Measurements from ENCODE around the gene ADAMTS9. TPM values are rescaled to one million over a fixed set of nuclear protein-coding genes. Genes with fewer than 3 reads are reported as not detected.

The ADAMTS9 gene
- total RNA-seq, 1 experiment from 2014 or later = 6.9 TPM

DNA sequence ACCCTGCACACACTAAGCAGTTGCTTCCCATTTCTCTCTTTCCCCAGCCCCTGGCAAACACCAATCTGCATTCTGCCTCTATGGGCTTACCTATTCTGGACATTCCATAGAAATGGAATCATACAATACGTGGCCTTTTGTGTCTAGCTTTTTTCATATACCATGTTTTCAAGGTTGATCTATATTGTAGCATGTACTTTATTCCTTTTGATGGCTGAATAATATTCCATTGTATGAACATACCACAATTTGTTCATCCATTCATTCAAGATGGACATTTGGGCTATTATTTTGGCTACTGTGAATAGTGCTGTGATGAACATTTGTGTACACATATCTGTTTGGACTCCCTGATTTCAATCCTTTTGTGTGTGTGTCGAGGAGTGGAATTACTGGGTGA is 18.1 kb upstream of the ADAMTS9 start:
- no peaks in the 10 kb centered on the region for H3K9me3 ChIP-seq (replicated peaks)
- no peaks in the 10 kb centered on the region for H3K36me3 ChIP-seq
- H3K27ac ChIP-seq = no peak overlapping the region
- H3K4me3 ChIP-seq = no peak overlapping the region
- no peaks in the 10 kb centered on the region for H3K27me3 ChIP-seq
- H3K4me1 ChIP-seq = no peaks in the 10 kb centered on the region
- no peak for DNase-seq

DNA sequence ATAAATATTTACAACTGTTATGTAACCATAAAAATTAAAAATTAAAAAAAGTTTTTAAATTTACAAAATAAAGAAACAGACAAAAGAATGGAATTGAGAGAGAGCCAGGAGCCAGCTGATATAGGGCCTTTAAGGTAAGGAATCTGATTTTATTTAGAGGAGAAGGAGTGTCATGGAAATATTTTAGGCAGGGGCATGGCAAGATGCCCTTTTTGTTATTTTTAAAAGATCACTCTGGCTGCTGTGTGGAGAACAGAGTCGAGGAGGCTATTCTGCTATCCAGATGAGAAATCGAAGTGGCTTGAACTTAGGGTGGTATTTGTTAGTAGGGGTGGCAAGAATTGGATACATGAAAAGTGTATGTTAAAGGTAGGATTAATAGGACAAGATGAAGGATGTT is 9.1 kb upstream of the ADAMTS9 start:
- no peaks in the 10 kb centered on the region for H3K4me1 ChIP-seq

DNA sequence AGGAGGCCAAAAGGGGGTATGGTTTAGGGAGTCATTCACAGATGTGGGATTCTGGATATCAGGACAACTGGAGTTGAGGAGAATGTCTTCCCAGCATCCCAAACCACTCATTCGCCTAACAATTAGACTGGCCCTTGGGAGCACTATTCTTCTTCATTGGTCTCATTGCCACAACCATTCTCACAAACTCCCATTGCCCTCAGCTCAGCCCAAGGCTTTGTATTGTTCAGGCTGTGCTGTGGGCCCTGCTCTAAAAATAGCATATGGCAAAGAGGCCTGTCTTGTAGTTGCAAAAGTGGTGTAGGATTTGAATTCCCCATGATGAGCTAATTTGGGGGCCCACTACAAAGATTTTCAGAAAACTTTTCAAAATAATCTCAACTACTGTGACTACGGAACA is 6.3 kb upstream of the ADAMTS9 start:
- H3K27ac ChIP-seq = no peak overlapping the region
- no peaks in the 10 kb centered on the region for H3K9me3 ChIP-seq (replicated peaks)
- H3K4me1 ChIP-seq = 0 out of 2 replicates have a peak, but pooled peaks cover 3% of the 10 kb centered on the region
- no peaks in the 10 kb centered on the region for H3K36me3 ChIP-seq
- DNase-seq = no peak
- no peaks in the 10 kb centered on the region for H3K27me3 ChIP-seq
- no peak overlapping the region for H3K4me3 ChIP-seq

More for the DNA sequence above, 9.1 kb upstream of the ADAMTS9 start:
- no peaks in the 10 kb centered on the region for H3K9me3 ChIP-seq (replicated peaks)
- no peaks in the 10 kb centered on the region for H3K27me3 ChIP-seq
- H3K4me3 ChIP-seq = no peak overlapping the region
- DNase-seq = no peak
- H3K27ac ChIP-seq = no peak overlapping the region
- H3K36me3 ChIP-seq = no peaks in the 10 kb centered on the region

DNA sequence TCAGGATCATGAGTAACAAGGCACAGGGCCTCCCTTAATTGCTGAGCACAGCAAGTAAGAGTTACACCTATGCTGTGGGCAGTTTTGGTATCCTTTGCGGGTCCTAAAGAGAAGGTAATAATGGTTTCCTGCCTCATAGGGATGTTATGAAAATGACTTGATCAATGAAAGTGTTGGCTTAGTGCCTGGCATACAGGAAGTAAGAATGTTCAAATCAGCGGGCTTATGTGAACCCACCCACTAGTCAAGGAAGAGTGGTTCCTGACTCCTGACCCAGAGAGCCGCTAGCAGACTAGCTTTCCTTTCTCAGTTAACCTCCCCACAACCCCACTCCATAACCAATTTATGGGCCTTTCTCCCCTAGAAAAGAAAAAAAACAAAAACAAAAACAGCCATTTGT is 5.2 kb upstream of the ADAMTS9 start:
- Histone ChIP-seq H3K9me3 (replicated peaks) (no peaks in the 10 kb centered on the region), H3K4me3 (no peak overlapping the region), H3K36me3 (no peaks in the 10 kb centered on the region), H3K4me1 (0 out of 2 replicates have a peak, but pooled peaks cover 3% of the 10 kb centered on the region), H3K27me3 (no peaks in the 10 kb centered on the region), H3K27ac (no peak overlapping the region)
- no peak for DNase-seq

DNA sequence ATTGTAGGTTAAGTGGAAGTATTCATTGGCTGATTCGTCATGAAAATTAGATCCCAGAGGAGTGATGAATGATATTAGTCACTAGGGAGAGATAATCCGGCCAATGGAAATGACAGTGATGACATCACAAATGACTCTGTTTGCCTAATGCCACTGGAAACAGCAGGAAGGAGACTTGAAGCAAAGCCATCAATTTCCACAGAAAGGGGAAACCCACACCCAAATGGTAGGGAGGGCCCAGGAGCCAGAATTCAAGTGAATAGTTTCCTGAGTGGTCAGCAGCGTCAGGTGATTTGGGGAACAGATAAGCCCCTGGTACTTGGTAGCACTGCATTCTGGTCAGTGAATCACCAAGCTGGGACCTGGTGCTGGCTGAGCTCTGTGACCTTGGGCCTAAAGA is 3.3 kb upstream of the ADAMTS9 start:
- Histone ChIP-seq H3K27me3 (no peaks in the 10 kb centered on the region), H3K36me3 (no peaks in the 10 kb centered on the region), H3K4me3 (no peak overlapping the region), H3K27ac (no peak overlapping the region), H3K9me3 (replicated peaks) (no peaks in the 10 kb centered on the region), H3K4me1 (0 out of 2 replicates have a peak, but pooled peaks cover 3% of the 10 kb centered on the region)
- no peak for DNase-seq

DNA sequence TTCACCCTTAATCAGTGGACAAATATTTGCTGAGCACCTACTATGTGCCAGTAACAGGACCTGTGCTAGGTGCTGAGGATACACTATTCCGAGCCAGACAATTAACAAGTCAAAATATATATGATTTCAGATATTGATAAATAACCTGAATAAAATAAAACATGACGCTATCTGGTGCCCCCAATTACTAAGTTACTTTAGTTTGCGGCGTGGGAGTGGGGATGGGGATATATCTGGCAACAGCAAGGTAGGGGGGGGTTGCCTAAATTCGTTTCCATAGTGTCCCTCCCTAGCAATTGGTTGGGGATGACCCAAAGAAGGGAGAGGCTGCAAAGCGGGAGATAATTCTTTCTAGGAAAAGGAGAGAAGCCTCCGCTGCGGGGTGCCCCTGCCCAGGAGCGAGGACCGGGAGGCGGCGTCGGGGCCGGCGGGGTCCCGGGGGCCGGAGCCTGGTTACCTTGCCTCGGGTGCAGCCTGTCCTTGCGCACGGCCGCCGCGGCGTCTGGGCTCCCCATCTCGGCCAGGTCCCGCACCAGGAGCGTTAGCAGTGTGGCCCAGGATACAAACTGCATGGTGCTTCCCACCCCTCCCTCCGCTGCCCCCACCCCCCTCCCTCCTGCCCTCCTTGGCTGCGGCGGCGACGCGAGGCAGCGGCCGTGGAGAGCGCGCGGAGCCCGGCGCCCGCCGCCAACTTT is 567 bp downstream of the ADAMTS9 start:
- Histone ChIP-seq H3K9me3 (replicated peaks) (no peaks in the 10 kb centered on the region), H3K4me1 (0 out of 2 replicates have a peak, but pooled peaks cover 3% of the 10 kb centered on the region), H3K36me3 (no peaks in the 10 kb centered on the region), H3K27me3 (no peaks in the 10 kb centered on the region), H3K4me3 (peak overlapping the region; percentile 59), H3K27ac (peak overlapping the region; percentile 32; the same call in 1 of the 2 replicates)
- no peak for DNase-seq

DNA sequence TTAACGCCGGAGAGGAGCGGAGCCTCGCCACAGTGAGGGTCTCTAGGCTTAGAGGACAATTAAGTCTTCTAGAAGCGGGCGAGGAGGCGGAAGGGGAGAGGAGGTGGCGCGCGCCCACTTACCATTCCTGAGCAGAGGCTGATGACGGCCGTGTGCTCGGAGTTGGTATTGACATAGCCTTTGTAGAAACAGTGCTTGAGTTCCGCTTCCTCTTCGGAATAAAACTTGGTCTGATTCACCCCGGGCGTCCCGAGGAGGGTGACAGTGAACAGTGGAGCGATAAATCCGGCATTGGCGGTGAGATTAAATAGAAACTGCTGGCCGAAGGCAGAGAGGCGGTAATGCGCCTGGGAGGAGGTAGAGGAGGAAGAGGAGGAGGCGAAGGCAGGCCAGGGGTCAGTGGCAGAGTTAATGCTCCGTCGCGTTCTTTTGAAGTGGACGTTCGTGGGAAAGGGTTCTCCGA is 1.3 kb downstream of the ADAMTS9 start:
- peak overlapping the region; percentile 59 for H3K4me3 ChIP-seq
- peak overlapping the region; percentile 25; the same call in 1 of the 2 replicates for H3K27ac ChIP-seq
- no peaks in the 10 kb centered on the region for H3K9me3 ChIP-seq (replicated peaks)
- DNase-seq = peak in 1 of 2 experiments; percentile 41
- 0 out of 2 replicates have a peak, but pooled peaks cover 3% of the 10 kb centered on the region for H3K4me1 ChIP-seq
- H3K36me3 ChIP-seq = no peaks in the 10 kb centered on the region
- H3K27me3 ChIP-seq = no peaks in the 10 kb centered on the region

DNA sequence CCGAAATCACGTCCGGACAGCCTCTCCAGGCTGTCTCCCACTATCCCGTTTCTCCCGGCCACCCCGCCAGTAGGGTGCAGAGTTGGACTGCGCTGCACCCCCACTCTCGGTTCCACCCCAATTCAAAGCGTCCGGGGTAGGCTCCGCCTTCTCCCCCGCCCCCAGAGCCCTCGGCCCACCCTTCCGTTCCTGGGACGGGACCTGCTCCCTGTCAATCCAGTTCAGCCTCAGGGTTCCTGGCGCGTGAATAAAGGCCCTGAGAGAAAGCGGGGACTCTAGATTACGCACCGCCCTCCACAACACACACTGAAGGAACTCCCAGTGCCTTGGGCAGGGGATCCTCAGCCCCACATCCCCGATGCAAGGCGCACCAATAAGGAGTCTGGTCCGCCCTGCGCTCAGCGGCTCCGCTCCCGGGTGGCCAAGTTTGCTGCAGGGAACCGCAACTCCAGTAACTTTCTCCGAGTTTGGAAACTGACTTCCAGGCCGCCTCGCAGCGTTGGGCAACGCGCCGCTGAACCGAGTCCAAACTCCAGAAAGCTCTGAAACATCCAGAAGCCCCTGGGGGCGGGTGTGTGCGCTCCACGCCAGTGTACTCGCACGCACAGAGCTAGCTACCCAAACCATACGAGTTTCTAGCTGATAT is 1.9 kb downstream of the ADAMTS9 start:
- H3K36me3 ChIP-seq = no peaks in the 10 kb centered on the region
- no peaks in the 10 kb centered on the region for H3K27me3 ChIP-seq
- H3K4me1 ChIP-seq = 0 out of 2 replicates have a peak, but pooled peaks cover 3% of the 10 kb centered on the region
- peak overlapping the region; percentile 25; the same call in 1 of the 2 replicates for H3K27ac ChIP-seq
- peak overlapping the region; percentile 59 for H3K4me3 ChIP-seq
- peak; percentile 72 to 76 for DNase-seq
- no peaks in the 10 kb centered on the region for H3K9me3 ChIP-seq (replicated peaks)

DNA sequence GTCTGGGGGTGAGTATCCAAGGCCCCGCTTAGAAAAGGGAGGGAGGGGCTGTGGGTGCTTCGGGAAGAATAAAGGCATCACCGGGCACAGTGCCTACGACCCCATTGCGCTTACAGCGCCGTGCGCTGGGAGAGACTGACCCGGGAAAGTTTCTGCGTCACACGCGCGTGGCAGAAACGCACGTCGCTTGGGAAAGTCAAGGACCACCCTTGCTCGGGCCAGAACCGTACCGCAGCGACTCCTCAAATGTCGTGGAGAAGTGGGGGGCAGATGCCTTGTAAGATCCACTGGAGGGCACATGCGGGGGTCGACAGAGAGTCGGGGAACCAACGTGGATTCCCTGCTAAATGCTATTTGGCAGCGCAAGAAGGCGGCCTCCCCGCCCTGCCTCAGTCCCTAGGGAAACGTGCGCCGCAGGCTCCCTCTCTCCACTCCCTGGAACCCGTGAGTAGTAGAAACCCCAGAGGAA is 2.4 kb downstream of the ADAMTS9 start:
- Histone ChIP-seq H3K4me3 (peak overlapping the region; percentile 59), H3K4me1 (0 out of 2 replicates have a peak, but pooled peaks cover 3% of the 10 kb centered on the region), H3K9me3 (replicated peaks) (no peaks in the 10 kb centered on the region), H3K36me3 (no peaks in the 10 kb centered on the region), H3K27ac (peak overlapping the region; percentile 0; the same call in 1 of the 2 replicates), H3K27me3 (no peaks in the 10 kb centered on the region)
- DNase-seq = no peak

DNA sequence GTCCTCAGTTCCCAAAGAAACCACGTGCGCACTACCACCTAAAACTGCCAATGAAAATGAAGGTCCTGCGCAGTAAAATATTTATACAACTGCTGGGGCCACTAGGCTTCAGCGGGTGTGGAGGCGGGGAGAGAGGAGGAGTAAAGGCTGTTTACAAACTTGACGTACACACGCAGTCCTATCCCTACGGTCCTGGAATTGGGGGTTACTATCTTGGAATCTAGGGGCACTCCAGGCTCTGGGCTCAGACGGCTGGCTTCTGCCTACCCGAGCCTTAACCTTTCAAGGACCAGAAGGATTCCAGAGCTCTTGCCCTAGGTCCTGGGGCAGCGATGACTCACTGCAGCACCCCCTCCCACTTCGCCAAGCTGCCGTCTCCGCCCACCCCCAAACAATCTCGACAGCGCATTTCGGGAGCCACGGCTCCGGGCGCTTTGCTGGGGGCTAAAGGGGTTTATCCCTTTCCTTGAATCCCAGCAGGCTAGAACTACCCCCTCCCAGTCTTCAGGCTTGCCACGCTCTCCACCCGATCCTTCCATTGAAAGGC is 3.0 kb downstream of the ADAMTS9 start:
- no peaks in the 10 kb centered on the region for H3K36me3 ChIP-seq
- no peaks in the 10 kb centered on the region for H3K27me3 ChIP-seq
- DNase-seq = peak; percentile 2 to 7
- peak overlapping the region; percentile 59 for H3K4me3 ChIP-seq
- H3K4me1 ChIP-seq = 0 out of 2 replicates have a peak, but pooled peaks cover 3% of the 10 kb centered on the region
- no peaks in the 10 kb centered on the region for H3K9me3 ChIP-seq (replicated peaks)
- H3K27ac ChIP-seq = no peak overlapping the region

DNA sequence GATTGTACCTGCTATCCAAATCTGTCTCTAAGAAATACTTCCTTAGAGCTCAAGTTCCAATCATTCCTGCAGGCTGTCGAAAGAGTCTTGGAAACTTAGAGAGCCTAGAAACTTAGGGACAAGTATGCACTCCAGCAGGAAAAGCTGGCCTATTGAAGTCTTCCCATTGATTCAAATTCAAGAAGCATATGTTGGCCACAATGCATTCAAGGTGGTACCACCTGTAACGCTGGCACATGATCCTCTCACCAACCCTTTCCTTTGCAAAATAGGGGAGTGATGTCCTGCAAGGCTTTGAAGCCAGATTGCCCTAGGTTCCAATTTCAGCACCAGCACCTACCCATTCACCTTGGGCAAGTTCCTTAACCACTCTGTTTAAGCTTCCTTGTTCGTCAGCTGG is 6.0 kb downstream of the ADAMTS9 start:
- no peaks in the 10 kb centered on the region for H3K9me3 ChIP-seq (replicated peaks)
- DNase-seq = no peak
- H3K36me3 ChIP-seq = no peaks in the 10 kb centered on the region
- no peaks in the 10 kb centered on the region for H3K4me1 ChIP-seq
- H3K4me3 ChIP-seq = no peak overlapping the region
- H3K27ac ChIP-seq = no peak overlapping the region
- H3K27me3 ChIP-seq = no peaks in the 10 kb centered on the region

DNA sequence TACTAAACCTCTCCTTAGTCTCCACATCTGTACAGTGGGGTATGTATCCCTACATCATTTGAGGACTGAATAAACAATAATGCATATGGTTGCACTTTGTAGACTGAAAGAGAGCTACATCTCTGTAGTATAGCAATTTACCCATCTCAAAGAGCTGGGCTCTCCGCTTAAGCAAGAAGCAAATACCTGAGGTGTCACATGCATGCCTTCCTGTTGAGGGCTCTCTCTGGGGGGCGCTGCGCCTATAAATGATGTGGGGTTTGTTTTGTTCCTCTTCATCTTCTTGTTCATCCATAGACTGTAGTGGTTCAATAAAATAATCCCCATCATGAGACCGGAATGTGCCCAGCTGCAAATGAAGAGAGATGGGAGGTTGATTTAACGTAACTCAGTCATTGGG is 6.8 kb downstream of the ADAMTS9 start:
- H3K4me3 ChIP-seq = no peak overlapping the region
- H3K9me3 ChIP-seq (replicated peaks) = no peaks in the 10 kb centered on the region
- H3K27me3 ChIP-seq = no peaks in the 10 kb centered on the region
- no peaks in the 10 kb centered on the region for H3K4me1 ChIP-seq
- H3K36me3 ChIP-seq = no peaks in the 10 kb centered on the region
- H3K27ac ChIP-seq = no peak overlapping the region
- DNase-seq = no peak

DNA sequence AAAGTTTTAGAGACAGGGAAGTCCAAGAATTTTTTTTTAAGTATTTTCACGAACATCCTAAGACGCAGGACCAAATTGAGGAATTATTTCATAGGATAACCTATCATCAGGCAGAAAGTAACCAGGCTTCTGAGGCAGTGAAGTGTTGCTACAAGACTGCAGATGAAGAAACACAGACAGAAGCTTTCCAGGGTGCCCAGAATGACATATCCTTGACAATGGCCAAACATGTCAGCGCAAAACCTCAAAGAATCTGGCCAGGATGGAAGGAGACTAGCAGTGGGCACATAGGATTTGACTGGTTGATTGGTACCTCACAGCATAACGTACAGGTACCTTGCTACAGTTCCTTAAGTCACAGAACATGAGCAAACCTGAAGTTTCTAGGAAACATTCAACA is 7.5 kb downstream of the ADAMTS9 start:
- no peaks in the 10 kb centered on the region for H3K4me1 ChIP-seq
- no peak overlapping the region for H3K27ac ChIP-seq
- H3K36me3 ChIP-seq = no peaks in the 10 kb centered on the region
- no peaks in the 10 kb centered on the region for H3K9me3 ChIP-seq (replicated peaks)
- H3K27me3 ChIP-seq = no peaks in the 10 kb centered on the region
- no peak overlapping the region for H3K4me3 ChIP-seq
- DNase-seq = no peak

DNA sequence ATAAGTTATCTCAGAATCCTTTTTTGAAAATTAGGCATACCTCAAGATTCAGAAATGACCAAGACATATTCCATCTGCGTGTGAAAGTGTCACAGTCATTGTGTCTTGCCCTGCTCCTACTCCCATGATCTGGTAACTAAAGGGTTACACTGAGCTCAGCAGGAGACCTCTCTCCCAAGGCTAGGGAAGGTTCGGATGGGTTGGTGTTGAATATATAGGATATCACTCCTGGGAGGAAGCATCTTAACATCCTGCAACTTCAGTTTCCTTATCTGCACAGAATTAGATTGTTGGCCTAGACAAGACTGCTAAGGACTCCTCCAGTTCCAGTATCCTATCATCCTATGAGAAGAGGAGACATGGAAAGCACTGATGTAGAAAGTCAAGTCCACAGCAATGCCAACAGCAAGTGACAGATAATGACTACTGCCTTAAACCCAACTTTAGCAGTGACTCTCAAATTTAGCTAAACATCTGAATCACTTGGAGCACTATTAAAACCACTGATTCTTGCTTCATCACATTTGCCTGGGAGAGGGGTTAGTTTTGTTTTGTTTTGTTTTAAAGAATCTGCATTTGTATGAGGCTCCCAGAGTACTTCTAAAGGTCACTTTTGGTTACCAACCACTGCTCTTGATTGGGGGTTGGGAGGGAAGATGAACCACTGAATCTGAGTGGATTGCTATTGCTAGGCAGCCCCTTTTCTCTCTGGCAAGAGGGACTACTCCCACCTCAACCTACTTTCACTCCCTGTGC is 9.7 kb downstream of the ADAMTS9 start:
- no peaks in the 10 kb centered on the region for H3K9me3 ChIP-seq (replicated peaks)
- DNase-seq = no peak
- H3K27ac ChIP-seq = no peak overlapping the region
- no peaks in the 10 kb centered on the region for H3K27me3 ChIP-seq
- H3K36me3 ChIP-seq = no peaks in the 10 kb centered on the region
- no peak overlapping the region for H3K4me3 ChIP-seq
- no peaks in the 10 kb centered on the region for H3K4me1 ChIP-seq

Measured in SJCRH30 (cell line).